ENCODE results near the gene VTA1.

DNA sequence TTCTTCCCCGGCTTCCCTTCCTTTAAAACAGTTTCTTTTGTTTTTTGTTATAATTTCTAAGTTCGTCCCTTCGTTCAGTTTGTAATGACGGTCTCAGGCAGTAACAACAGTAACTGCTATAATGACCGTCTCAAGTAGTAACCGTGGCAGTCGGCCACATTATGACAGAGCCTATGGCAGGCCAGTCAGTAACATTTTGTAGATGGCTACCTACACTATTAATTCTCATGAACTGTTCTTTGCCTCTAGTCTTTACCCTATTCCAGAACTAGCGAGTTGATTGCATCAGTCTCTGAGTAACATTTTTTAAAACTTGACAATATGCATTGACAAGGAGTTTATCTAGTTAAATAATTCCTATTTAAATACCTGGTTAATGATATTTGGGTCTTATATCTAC, 111.7 kb downstream of the VTA1 start:
- TF ChIP-seq, protein P1, sequence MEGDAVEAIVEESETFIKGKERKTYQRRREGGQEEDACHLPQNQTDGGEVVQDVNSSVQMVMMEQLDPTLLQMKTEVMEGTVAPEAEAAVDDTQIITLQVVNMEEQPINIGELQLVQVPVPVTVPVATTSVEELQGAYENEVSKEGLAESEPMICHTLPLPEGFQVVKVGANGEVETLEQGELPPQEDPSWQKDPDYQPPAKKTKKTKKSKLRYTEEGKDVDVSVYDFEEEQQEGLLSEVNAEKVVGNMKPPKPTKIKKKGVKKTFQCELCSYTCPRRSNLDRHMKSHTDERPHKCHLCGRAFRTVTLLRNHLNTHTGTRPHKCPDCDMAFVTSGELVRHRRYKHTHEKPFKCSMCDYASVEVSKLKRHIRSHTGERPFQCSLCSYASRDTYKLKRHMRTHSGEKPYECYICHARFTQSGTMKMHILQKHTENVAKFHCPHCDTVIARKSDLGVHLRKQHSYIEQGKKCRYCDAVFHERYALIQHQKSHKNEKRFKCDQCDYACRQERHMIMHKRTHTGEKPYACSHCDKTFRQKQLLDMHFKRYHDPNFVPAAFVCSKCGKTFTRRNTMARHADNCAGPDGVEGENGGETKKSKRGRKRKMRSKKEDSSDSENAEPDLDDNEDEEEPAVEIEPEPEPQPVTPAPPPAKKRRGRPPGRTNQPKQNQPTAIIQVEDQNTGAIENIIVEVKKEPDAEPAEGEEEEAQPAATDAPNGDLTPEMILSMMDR (IDR thresholded peaks at IDR 0.05) = no peak
- no peak for TF ChIP-seq POLR2AphosphoS5 (IDR thresholded peaks at IDR 0.05)
